ENCODE data around the gene PLA2G12A.

The PLA2G12A gene

DNA sequence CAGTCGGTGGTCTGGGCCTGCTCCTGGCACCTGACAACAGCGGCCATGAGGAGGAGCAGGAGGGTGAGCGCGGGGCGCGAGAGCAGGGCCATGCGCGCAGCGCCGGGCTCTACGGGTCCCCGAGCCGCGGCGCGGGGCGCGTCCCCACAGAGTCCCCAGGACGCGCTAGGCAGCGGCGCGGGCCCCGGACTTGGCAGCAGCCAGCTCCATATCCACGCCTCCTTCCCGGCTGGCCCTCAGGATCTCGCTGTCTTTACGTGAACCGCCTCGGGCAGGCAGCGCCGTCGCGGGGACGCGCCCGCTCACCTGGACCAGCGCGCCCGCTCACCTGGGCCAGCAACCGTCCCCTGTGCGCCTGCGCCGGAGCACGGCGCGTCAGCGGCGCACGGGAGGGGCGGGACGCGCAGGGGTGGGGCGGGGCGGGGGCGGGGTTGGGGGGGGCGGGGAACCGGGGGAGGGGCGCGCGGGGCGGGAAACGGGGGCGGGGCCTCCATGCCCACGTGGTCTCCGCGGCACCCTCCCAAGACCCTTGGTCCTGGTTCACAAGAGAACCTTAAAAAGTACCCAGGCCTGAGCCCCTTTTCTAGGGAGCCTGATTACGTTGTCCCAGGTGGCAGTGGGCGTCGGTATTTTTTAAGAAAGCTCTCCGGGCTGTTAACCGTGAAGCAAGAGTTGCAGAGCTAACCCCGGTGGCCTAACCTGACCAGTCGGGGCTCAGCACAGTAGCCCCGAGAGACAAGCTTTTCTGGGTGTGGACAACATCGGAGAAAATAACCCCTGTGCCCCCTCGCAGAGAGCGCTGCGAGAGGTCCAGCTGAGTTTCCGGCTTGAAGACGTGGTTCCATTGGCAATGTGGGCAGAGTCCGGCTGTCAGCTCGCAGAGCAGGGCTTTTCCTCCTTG lies at the start of gene PLA2G12A:
TSS of gene PLA2G12A (minus strand) at position 353 of the 901 bp plus-strand sequence. CDS start at position 92, 261 bp downstream.
- DNase-seq (ENCODE audit: low spot score), result peak; percentile 93

DNA sequence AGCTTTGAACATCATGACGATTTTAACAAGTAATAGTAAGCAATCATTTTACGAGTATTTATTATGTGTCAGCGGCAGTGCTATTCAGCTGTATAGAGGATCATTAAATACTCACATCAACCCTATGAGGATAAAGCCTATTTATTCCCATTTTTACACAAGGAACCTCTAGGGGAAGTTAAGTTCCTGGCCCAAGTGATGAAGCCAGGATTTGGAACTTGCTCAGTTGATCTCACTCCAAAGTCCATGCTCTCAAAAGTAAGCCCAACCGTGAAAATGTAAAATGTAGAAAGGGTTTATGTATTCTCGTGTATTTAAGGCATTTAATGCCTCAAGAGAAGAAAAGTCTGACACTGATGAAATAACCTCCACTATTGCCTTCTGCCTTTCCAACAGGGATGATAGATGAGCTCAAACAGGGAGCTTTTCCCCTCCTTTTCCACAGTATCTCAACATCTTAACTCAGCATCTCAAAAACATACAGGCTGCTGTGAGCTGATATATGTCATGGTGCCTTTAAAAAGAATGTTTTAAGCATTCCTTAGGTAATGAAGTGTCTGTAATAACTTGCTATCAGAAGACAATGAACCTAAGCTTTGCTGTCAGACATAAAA lies 35.0 kb upstream of the PLA2G12A start:
- no peak for DNase-seq (ENCODE audit: low spot score)

DNA sequence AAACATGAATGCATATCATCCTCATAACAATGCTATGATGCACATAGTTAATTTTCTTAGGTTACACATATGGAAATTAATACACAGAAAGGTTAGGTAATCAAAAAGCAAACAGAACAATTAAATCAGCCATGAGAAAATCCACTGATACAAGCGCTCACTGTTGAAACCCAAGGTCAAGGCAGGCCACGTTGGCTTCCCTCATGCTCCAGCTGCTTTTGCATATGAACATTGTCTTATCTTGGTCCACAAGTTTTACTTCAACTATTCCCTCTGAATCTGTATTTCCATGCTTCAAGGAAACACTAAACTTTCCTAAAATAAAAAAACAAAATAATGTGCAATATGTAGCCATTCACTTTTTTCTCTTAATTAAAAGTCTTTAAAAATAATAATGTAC lies 34.5 kb upstream of the PLA2G12A start:
- DNase-seq (ENCODE audit: low spot score), result no peak

DNA sequence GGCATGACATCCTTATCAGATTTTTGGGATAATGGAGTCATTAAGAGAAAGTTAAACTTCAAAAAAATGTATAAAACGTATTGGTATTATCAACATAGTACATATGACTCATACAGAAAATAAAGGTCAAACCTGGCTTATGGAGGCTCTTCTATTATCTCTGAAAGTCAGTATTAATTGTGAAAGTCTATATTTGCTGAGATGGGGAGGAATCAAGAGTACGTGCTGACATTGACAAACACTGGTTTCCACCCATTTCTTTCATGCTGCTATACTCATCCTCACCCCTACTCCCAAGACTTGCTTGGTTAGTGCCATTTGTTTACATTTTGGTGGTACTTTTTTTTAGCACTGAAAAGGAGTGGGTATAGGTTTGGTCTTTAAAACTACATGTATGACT lies 30.8 kb upstream of the PLA2G12A start:
- DNase-seq (ENCODE audit: low spot score), result no peak

DNA sequence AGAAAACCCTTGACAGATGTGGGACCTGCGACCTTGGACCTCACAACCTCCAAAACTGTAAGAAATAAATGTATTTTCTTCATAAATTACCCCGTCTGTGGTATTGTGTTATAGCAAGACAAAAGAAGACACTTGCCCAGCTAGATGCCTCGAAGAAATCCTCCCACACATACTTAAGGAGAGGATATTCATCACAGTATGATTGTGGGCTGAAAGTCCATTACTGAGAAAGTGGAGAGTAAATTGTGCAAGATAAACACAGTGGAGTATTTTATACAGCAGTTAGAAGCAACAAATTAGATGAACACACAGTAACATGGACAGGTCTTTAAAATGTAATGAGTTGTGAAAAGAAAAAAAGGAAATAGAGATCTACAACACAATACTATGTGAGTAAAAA lies 25.8 kb upstream of the PLA2G12A start:
- no peak for DNase-seq (ENCODE audit: low spot score)

- DNase-seq (ENCODE audit: low spot score), result no peak
Measured at GRCh38 chr4:109754093-109754857, 24.4 kb upstream of the PLA2G12A start.

- no peak for DNase-seq (ENCODE audit: low spot score)
Measured at GRCh38 chr4:109752525-109752924, 22.7 kb upstream of the PLA2G12A start.

DNA sequence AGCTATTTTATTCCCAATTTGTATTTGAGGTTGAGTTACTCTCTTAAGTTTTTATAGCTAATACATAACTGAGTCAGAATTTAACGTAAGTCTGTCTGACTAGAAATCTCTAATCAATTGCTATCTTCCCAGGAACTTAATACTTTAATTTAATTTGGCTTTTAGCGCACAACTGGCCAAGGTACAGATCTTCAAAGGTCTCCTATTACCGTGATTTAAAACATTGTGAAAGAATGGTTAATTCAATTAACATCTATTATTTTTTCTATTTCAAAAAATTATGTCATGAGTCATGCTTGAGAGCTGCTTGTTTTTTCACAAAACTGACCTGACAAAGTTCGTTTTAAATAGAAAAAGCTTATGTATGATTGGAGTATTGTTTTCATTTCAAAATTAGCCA lies 22.0 kb upstream of the PLA2G12A start:
- DNase-seq (ENCODE audit: low spot score), result no peak

DNA sequence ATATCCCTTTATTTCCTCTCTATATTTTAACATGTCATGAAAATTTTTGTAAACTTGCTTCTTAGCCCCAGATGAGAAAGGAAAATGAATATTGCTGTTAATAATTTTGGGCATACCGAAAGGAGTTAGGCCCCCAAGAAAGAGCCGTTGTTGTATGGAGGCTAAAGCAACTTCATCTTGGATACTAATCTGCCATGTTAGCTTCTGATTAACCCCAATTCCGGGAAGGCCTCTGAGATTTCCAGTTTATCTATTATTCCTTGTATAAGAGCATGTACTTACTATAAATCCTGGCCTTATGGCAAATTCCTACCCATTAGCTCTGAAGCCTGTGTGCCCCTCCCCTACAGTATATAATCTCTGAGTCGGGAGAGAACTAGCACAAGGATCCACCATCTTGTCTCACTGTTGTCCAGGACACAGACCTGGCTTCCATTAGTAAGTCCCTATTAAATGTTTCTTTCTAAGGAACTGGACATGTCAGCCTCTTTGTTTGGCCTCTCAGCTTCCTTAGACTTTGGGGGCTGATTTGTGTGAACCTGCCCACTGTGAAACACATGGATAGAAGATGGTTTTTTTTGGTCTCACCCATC lies 20.9 kb upstream of the PLA2G12A start:
- DNase-seq (ENCODE audit: low spot score), result no peak

DNA sequence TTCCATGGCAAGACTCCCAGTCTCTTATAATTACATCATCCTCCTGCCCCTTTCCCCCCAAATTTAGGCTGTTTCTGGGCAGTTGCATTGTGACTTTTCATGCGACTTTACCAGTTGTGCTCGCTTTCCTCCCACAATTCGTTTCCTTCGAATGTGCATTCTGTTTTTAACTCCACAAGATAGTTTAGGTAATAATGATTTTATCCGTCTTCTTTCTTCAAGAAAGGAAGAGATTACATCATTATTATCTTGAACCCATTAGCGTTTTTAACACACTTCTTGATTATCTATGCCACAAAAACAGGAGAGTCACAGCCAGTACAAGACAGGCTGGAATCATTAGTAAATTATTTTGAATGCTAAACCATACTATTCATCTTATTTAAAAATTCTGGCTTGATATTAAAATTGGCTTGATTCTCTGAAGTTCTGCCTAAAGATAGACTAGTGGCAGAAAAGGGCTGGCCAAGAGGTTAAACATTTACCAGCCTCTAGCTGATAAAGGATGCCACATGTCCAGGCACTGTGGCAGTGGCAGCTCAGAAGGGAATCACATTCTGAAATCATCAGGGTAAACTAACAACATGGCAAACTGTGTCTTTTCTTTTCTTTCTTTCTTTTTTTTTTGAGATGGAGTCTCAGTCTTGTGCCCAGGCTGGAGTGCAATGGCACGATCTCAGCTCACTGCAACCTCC lies 19.7 kb upstream of the PLA2G12A start:
- DNase-seq (ENCODE audit: low spot score), result no peak

DNA sequence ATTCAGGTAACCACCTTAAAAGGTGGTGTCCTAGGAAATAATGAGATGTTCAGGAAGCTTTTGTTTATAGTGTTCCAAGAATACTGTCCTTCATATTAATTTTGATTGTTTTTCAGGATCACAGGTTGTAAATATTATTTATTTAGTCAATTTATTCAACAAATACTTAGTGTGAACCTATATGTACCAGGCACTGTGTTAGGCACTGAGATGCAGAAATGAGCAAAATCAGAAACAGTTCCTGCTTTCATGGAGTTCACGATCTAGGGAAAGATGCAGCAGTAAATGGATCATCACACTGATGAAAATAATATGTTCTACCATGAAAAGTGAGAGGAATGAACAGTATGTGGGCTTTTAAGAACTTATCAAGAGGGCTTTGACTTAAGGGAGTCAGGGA lies 18.2 kb upstream of the PLA2G12A start:
- DNase-seq (ENCODE audit: low spot score), result no peak

DNA sequence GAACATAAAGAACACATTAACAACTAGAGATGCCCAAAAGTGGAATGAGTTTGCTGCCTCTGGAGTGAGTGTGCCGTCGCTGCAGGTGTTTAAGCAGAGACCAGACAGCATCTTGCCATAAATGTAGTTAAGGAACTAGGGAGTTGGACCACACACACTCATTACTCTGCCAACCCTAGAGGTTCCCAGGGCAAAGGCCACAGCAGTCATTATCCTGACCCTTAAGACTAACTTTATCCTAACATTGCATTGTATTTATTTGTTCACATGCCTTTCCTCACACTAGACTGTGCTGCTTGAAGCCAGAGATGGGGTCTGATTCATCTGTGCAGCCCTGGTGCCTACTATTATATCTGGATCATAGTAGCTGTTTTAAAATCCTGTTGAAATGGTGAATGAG lies 16.9 kb upstream of the PLA2G12A start:
- no peak for DNase-seq (ENCODE audit: low spot score)

- DNase-seq (ENCODE audit: low spot score), result no peak
Measured at GRCh38 chr4:109745830-109746229, 16.0 kb upstream of the PLA2G12A start.

GRCh38 chr4:109739547-109739946 lies 9.7 kb upstream of the PLA2G12A start:
- DNase-seq (ENCODE audit: low spot score), result no peak

GRCh38 chr4:109738104-109738872 lies 8.4 kb upstream of the PLA2G12A start:
- no peak for DNase-seq (ENCODE audit: low spot score)

- DNase-seq (ENCODE audit: low spot score), result no peak
Measured at GRCh38 chr4:109735566-109736365, 5.9 kb upstream of the PLA2G12A start.

DNA sequence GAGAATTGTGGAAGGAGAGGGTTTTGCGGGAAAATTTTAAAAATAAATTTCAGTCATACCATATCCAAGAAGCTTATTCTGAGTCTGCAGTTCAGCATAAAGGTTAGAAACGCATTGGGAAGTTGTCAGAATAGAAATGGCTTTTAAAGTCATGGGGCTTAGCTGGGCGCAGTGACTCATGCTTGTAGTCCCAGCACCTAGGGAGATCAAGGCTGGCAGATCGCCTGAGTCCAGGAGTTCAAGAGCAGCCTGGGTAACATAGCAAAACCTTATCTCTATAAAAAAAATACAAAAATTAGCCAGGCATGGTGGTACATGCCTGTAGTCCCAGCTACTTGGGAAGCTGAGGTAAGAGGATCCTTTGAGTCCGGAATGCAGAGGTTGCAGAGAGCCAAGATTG lies 3.9 kb upstream of the PLA2G12A start:
- no peak for DNase-seq (ENCODE audit: low spot score)

DNA sequence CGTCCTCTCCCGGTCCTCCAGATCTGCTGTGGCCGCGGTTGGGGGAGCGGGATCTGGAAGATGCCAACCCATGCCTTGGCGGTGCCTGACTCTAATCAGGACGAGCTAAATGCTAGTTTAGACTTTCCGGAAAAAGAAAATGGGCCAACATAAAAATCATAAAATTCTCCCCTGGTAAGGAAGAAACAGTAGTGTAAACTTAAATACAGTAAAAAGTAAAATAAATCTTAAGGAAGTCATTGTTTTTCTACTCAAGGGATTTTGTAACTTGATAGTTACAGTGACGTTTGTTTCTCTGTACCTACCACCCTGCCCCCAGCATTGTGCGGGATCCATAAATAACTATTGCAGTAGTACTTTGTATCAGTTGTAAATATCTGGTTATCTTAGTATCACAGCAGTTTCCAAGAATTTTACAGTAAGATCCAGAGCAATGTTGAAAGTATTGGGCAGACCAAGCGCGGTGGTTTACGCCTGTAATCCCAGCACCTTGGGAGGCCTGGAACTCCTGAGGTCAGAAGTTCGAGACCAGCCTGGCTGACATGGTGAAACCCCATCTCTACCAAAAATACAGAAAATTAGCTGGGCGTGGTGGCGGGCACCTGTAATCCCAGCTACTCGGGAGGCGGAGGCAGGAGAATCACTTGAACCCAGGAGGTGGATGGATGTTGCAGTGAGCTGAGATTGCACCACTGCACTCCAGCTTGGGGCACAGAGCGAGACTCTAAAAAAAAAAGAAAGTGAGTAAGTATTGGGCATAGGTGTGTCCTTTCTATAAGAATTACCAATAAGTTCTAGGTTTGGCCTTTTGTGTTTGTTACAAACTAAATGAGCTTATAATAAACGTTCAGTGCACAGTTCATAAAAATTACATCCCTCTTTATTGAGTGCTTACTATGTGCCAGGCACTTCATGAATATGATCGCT lies 1.0 kb upstream of the PLA2G12A start:
- DNase-seq (ENCODE audit: low spot score), result no peak

DNA sequence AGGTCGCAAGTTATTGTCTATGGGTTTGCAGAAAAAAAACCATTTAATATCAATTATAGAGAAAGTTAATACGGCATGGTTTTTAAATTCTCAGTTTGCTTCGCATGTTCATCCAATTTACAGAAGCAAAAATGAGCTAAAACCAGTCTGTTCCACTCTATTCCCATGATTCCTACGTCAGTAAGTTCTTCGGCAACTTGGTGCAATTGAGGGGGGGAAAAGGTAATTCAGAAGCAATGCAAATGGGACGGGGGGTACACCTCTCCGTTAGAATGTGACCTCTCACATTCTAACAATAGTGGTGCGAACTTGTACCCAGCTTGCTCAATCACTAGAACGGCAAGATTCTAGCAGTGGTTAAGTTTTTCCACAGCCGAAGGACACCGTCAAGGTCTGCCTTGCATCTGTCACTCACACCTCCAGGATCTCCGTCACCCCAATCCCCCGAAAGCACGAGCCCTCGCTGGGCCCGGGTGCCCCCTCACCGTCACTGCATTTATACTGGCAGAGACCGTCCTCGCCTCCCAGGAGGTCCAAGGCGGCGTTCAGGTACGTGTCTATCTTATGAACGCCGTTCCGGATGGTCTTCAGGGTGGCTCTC lies 653 bp downstream of the PLA2G12A start:
- DNase-seq (ENCODE audit: low spot score), result no peak
